Measurements from ENCODE around the gene ANK2. TPM values are rescaled to one million over a fixed set of nuclear protein-coding genes. Genes with fewer than 3 reads are reported as not detected.

ANK2 gene
- total RNA-seq, 1 donor from 2014 or later = 1,513 TPM

- Mint-ChIP-seq H3K27ac (ENCODE audit: unreplicated experiment) (no peak overlapping the region), H3K4me3 (ENCODE audit: unreplicated experiment) (no peak overlapping the region), H3K4me1 (ENCODE audit: low read depth, unreplicated experiment) (peaks cover 15% of the 10 kb centered on the region), H3K36me3 (ENCODE audit: unreplicated experiment) (no peaks in the 10 kb centered on the region), H3K27me3 (ENCODE audit: unreplicated experiment) (peaks cover 7% of the 10 kb centered on the region), H3K9me3 (ENCODE audit: unreplicated experiment) (peaks cover 9% of the 10 kb centered on the region)
- TF ChIP-seq, protein P1, sequence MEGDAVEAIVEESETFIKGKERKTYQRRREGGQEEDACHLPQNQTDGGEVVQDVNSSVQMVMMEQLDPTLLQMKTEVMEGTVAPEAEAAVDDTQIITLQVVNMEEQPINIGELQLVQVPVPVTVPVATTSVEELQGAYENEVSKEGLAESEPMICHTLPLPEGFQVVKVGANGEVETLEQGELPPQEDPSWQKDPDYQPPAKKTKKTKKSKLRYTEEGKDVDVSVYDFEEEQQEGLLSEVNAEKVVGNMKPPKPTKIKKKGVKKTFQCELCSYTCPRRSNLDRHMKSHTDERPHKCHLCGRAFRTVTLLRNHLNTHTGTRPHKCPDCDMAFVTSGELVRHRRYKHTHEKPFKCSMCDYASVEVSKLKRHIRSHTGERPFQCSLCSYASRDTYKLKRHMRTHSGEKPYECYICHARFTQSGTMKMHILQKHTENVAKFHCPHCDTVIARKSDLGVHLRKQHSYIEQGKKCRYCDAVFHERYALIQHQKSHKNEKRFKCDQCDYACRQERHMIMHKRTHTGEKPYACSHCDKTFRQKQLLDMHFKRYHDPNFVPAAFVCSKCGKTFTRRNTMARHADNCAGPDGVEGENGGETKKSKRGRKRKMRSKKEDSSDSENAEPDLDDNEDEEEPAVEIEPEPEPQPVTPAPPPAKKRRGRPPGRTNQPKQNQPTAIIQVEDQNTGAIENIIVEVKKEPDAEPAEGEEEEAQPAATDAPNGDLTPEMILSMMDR (IDR thresholded peaks at IDR 0.05; ENCODE audit: partially characterized antibody, unreplicated experiment) = no peak
- DNase-seq = no peak
Measured at GRCh38 chr4:113255628-113256027, 206.2 kb downstream of the ANK2 start.

DNA sequence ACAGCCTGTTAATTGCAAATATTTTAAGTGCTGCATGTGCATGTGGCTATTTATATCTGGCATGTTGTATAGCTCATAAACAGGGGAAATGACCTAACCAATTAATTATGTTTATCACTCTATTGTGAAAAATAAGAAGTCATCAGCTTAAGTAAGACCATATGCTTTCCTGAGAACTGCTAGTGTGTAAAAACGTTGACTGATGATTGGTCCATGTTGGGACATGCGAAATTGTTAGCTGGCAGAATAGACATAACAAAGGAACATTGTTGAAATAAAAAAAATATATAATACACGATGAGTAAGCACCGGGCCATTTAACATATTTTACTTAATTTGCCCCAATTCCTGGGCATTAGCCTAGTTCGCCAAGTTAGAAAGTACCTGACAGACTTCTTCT lies 207.5 kb downstream of the ANK2 start:
- H3K36me3 Mint-ChIP-seq (ENCODE audit: unreplicated experiment) = no peaks in the 10 kb centered on the region
- peaks cover 15% of the 10 kb centered on the region for H3K4me1 Mint-ChIP-seq (ENCODE audit: low read depth, unreplicated experiment)
- peaks cover 7% of the 10 kb centered on the region for H3K27me3 Mint-ChIP-seq (ENCODE audit: unreplicated experiment)
- H3K27ac Mint-ChIP-seq (ENCODE audit: unreplicated experiment) = peak overlapping the region; percentile 43
- no peak for DNase-seq
- H3K9me3 Mint-ChIP-seq (ENCODE audit: unreplicated experiment) = peaks cover 9% of the 10 kb centered on the region
- TF ChIP-seq, protein P1 (IDR thresholded peaks at IDR 0.05; ENCODE audit: partially characterized antibody, unreplicated experiment) = no peak
- H3K4me3 Mint-ChIP-seq (ENCODE audit: unreplicated experiment) = no peak overlapping the region

DNA sequence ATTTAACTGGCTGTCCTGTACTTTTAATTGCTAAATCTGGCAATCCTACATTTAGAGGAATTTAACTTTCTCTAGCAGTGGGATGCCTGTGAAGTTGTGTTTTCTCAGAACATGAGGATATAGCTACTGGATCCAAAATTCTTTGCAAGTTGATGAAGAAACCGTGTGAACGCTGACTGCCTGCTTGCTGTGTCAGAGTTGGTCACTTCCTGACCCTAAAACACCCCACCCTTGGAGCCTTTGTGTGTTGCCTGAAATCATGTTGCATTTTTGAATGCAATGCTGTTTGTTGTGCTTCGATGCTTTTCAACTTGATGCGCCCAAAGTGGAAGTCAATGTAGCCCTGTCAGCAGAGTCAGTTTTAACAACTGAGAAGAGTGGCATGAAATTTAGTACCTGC lies 211.2 kb downstream of the ANK2 start:
- TF ChIP-seq, protein P1 (IDR thresholded peaks at IDR 0.05; ENCODE audit: partially characterized antibody, unreplicated experiment) = no peak
- Mint-ChIP-seq H3K4me1 (ENCODE audit: low read depth, unreplicated experiment) (peaks cover 15% of the 10 kb centered on the region), H3K27ac (ENCODE audit: unreplicated experiment) (no peak overlapping the region), H3K9me3 (ENCODE audit: unreplicated experiment) (peaks cover 17% of the 10 kb centered on the region), H3K36me3 (ENCODE audit: unreplicated experiment) (peaks cover 11% of the 10 kb centered on the region), H3K27me3 (ENCODE audit: unreplicated experiment) (peaks cover 16% of the 10 kb centered on the region), H3K4me3 (ENCODE audit: unreplicated experiment) (no peak overlapping the region)
- DNase-seq = no peak

DNA sequence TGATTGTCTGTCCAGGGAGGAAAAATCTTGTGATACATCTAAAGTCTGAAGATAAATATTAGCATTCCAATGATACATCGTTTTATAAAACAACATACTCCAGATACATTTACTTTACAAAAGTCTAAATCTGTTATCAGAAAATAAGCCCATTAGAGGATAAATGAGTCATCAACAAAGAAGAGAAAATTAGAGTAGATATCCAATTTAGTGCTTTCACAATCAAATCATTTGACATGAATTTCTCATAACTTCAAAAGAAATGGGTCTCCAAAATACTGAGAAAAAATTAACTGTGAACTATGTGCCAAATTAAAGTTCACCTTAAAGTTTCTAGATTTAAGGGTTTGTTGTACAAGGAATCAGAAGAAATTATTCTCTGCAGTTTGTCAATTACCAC lies 213.8 kb downstream of the ANK2 start:
- Mint-ChIP-seq H3K9me3 (ENCODE audit: unreplicated experiment) (peaks cover 28% of the 10 kb centered on the region), H3K4me1 (ENCODE audit: low read depth, unreplicated experiment) (peaks cover 4% of the 10 kb centered on the region), H3K27me3 (ENCODE audit: unreplicated experiment) (peaks cover 23% of the 10 kb centered on the region), H3K36me3 (ENCODE audit: unreplicated experiment) (peaks cover 30% of the 10 kb centered on the region), H3K27ac (ENCODE audit: unreplicated experiment) (no peak overlapping the region), H3K4me3 (ENCODE audit: unreplicated experiment) (no peak overlapping the region)
- DNase-seq = no peak
- TF ChIP-seq, protein P1 (IDR thresholded peaks at IDR 0.05; ENCODE audit: partially characterized antibody, unreplicated experiment) = no peak

- Mint-ChIP-seq H3K9me3 (ENCODE audit: unreplicated experiment) (peaks cover 13% of the 10 kb centered on the region), H3K36me3 (ENCODE audit: unreplicated experiment) (peaks cover 27% of the 10 kb centered on the region), H3K4me1 (ENCODE audit: low read depth, unreplicated experiment) (peaks cover 20% of the 10 kb centered on the region), H3K27ac (ENCODE audit: unreplicated experiment) (no peak overlapping the region), H3K27me3 (ENCODE audit: unreplicated experiment) (peaks cover 22% of the 10 kb centered on the region), H3K4me3 (ENCODE audit: unreplicated experiment) (no peak overlapping the region)
- DNase-seq = no peak
- TF ChIP-seq, protein P1 (IDR thresholded peaks at IDR 0.05; ENCODE audit: partially characterized antibody, unreplicated experiment) = no peak
Measured at GRCh38 chr4:113270520-113271319, 221.3 kb downstream of the ANK2 start.

Data from glutamatergic neuron (in vitro differentiated cells).